Measurements from ENCODE around the gene NAGPA. TPM values are rescaled to one million over a fixed set of nuclear protein-coding genes. Genes with fewer than 3 reads are reported as not detected.

Gene NAGPA
- total RNA-seq, 4 donors from 2014 or later: 19.6 to 34.7 (median 26.0) TPM

DNA sequence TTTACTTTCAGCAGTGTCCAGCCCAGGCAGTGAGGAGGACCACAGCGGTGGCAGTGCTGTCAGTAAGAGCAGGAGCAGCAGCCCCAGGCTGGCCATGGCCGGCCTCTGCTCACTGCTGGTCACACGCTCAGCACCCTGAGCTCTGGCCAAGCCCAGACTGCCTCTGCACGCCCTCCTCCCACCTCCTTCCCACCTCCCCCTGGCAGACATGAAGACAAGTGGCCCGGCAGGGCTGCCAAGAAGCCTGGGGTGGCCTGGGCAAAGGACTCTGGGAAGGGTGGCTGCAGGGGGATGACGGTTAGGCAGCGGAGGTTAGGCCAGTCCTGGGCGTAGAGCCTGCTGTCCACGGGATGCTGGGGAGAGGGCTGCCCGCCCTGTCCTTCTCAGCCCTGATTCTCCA is 32.1 kb upstream of the NAGPA start, which contains the start of gene C16orf89:
Gene C16orf89 (minus strand): TSS at position 144 of the 400 bp plus-strand sequence. CDS start 48 bp downstream, at position 96.
- TF ChIP-seq CTCF (IDR thresholded peaks at IDR 0.05) (no peak), POLR2A (IDR thresholded peaks at IDR 0.05) (no peak)
- intact Hi-C loops (cut with DNase I): no loop called here
- 47 to 72% methylated on average over 3 to 5 of the region's 10 CpGs for WGBS, 2 donors
- Histone ChIP-seq H3K4me3 (peak within 1 kb of the TSS in 1 of 4 donors; percentile 5), H3K9me3 (no peaks in the 10 kb centered on the region), H3K27me3 (no peaks in the 10 kb centered on the region), H3K36me3 (no peaks in the 10 kb centered on the region), H3K27ac (peak within 1 kb of the TSS in 3 of 4 donors; percentile 16 to 44 (median 25)), H3K4me1 (peaks cover 0 to 15% (median 0%) of the 10 kb centered on the region in 3 donors)
- DNase-seq: no peak

GRCh38 chr16:5065326-5065725 is 31.6 kb upstream of the NAGPA start:
- H3K4me3 ChIP-seq: peak overlapping the region in 1 of 4 donors; percentile 5
- no peaks in the 10 kb centered on the region for H3K9me3 ChIP-seq
- TF ChIP-seq CTCF (IDR thresholded peaks at IDR 0.05) (no peak), POLR2A (IDR thresholded peaks at IDR 0.05) (no peak)
- intact Hi-C loops (cut with DNase I): no loop called here
- H3K27ac ChIP-seq: peak overlapping the region in 3 of 4 donors; percentile 16 to 44 (median 25)
- DNase-seq: no peak
- 20 to 42% methylated on average over 2 to 7 of the region's 8 CpGs for WGBS, 2 donors
- peaks cover 0 to 15% (median 0%) of the 10 kb centered on the region in 3 donors for H3K4me1 ChIP-seq
- no peaks in the 10 kb centered on the region for H3K27me3 ChIP-seq
- H3K36me3 ChIP-seq: no peaks in the 10 kb centered on the region

GRCh38 chr16:5064915-5065314 is 31.2 kb upstream of the NAGPA start:
- TF ChIP-seq CTCF (IDR thresholded peaks at IDR 0.05) (no peak), POLR2A (IDR thresholded peaks at IDR 0.05) (no peak)
- intact Hi-C loops (cut with DNase I): no loop called here
- WGBS, 2 donors: 12 to 47% methylated on average over 6 to 7 of the region's 7 CpGs
- no peak for DNase-seq
- Histone ChIP-seq H3K9me3 (no peaks in the 10 kb centered on the region), H3K27me3 (no peaks in the 10 kb centered on the region), H3K4me1 (peaks cover 0 to 15% (median 0%) of the 10 kb centered on the region in 3 donors), H3K4me3 (no peak overlapping the region), H3K36me3 (no peaks in the 10 kb centered on the region), H3K27ac (no peak overlapping the region)

- no peak overlapping the region for H3K27ac ChIP-seq
- no peaks in the 10 kb centered on the region for H3K27me3 ChIP-seq
- no peak overlapping the region for H3K4me3 ChIP-seq
- H3K36me3 ChIP-seq: no peaks in the 10 kb centered on the region
- no peaks in the 10 kb centered on the region for H3K9me3 ChIP-seq
- 59 to 70% methylated on average over 13 to 16 of the region's 19 CpGs for WGBS, 2 donors
- intact Hi-C loops (cut with DNase I): no loop called here
- DNase-seq: no peak
- H3K4me1 ChIP-seq: peaks cover 0 to 15% (median 0%) of the 10 kb centered on the region in 3 donors
- no peak for TF ChIP-seq POLR2A (IDR thresholded peaks at IDR 0.05)
- TF ChIP-seq CTCF (IDR thresholded peaks at IDR 0.05): no peak
Observed at GRCh38 chr16:5062790-5063765, 29.3 kb upstream of the NAGPA start.

DNA sequence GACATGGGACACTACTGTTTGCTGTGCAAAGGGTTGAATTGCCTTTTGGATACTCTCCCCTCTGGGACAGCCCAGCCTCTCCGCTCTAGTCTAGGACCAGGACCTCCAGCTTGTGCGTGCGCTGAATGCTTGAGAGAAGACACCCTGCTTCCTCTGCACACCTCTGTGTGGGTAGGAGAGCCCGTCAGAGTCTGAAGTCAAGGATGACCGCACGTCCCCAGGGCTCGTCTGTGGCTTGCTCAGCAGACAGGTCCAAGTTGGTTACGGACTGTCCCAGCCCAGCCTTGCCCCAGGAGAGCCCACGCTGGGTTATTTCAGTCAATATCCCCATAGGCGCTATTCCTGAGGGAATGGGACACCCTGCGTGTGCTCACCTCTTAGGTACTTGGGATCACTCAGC is 28.3 kb upstream of the NAGPA start:
- WGBS, 2 donors: 72% methylated on average over 11 of the region's 11 CpGs; no CpG with 5 or more reads in 1 of the 2 donors
- no peak overlapping the region for H3K27ac ChIP-seq
- no peak for DNase-seq
- H3K36me3 ChIP-seq: no peaks in the 10 kb centered on the region
- TF ChIP-seq CTCF (IDR thresholded peaks at IDR 0.05) (no peak), POLR2A (IDR thresholded peaks at IDR 0.05) (no peak)
- peaks cover 0 to 15% (median 0%) of the 10 kb centered on the region in 3 donors for H3K4me1 ChIP-seq
- H3K9me3 ChIP-seq: no peaks in the 10 kb centered on the region
- H3K4me3 ChIP-seq: no peak overlapping the region
- intact Hi-C loops (cut with DNase I): no loop called here
- no peaks in the 10 kb centered on the region for H3K27me3 ChIP-seq

All from esophagus squamous epithelium (tissue), 5 donors.